ENCODE measurements around the gene GLB1L2.
"Not testable (repeated sequence)": the region's sequence is repeated elsewhere in the genome, so short reads cannot be mapped to it uniquely, and the experiment has no call there.

The GLB1L2 gene

GRCh38 chr11:134331354-134332188 is at the start of gene GLB1L2:
Gene GLB1L2, plus strand, starts transcription at chr11:134331988. Its CDS starts 74 bp downstream, at chr11:134332062.
- peak; percentile 79 to 80 for DNase-seq

GRCh38 chr11:134282121-134283045 is 49.4 kb upstream of the GLB1L2 start:
- DNase-seq, result no peak

GRCh38 chr11:134283461-134284230 is 48.1 kb upstream of the GLB1L2 start:
- DNase-seq, result no peak

GRCh38 chr11:134284349-134284748 is 47.4 kb upstream of the GLB1L2 start:
- DNase-seq, result not testable (repeated sequence)

GRCh38 chr11:134287561-134287960 is 44.2 kb upstream of the GLB1L2 start:
- DNase-seq, result no peak

- no peak for DNase-seq
Observed at GRCh38 chr11:134288486-134288885, 43.3 kb upstream of the GLB1L2 start.

GRCh38 chr11:134289167-134289566 is 42.6 kb upstream of the GLB1L2 start:
- no peak for DNase-seq

GRCh38 chr11:134289789-134290188 is 42.0 kb upstream of the GLB1L2 start:
- DNase-seq, result no peak

GRCh38 chr11:134290646-134291045 is 41.1 kb upstream of the GLB1L2 start:
- no peak for DNase-seq

GRCh38 chr11:134291196-134291595 is 40.6 kb upstream of the GLB1L2 start:
- no peak for DNase-seq

GRCh38 chr11:134292661-134293060 is 39.1 kb upstream of the GLB1L2 start:
- no peak for DNase-seq

GRCh38 chr11:134293119-134294113 is 38.4 kb upstream of the GLB1L2 start:
- no peak for DNase-seq

- DNase-seq, result no peak
Observed at GRCh38 chr11:134294664-134295063, 37.1 kb upstream of the GLB1L2 start.

- DNase-seq, result no peak
Observed at GRCh38 chr11:134312223-134312622, 19.6 kb upstream of the GLB1L2 start.

GRCh38 chr11:134312807-134313206 is 19.0 kb upstream of the GLB1L2 start:
- DNase-seq, result no peak

GRCh38 chr11:134313379-134313778 is 18.4 kb upstream of the GLB1L2 start:
- DNase-seq, result no peak

GRCh38 chr11:134313821-134314607 is 17.8 kb upstream of the GLB1L2 start:
- no peak for DNase-seq

GRCh38 chr11:134317103-134317502 is 14.7 kb upstream of the GLB1L2 start:
- DNase-seq, result no peak

GRCh38 chr11:134321373-134321772 is 10.4 kb upstream of the GLB1L2 start:
- not testable (repeated sequence) for DNase-seq

- DNase-seq, result no peak
Observed at GRCh38 chr11:134322553-134322952, 9.2 kb upstream of the GLB1L2 start.

GRCh38 chr11:134328433-134328832 is 3.4 kb upstream of the GLB1L2 start:
- no peak for DNase-seq
